Ectodermal cell (in vitro differentiated cells): Measurements from ENCODE around the gene ZNF18.
"Not testable (repeated sequence)": the region's sequence is repeated elsewhere in the genome, so short reads cannot be mapped to it uniquely, and the experiment has no call there.

Experiments used
- H3K27ac ChIP-seq: 2 replicates; pipeline ENCODE4 v1.7.0; 2013; ENCODE audit warnings: mild to moderate bottlenecking, low read depth, low read length; ENCODE audit not compliant: insufficient read depth, poor library complexity, severe bottlenecking
- H3K27me3 ChIP-seq: 2 replicates; pipeline ENCODE4 v1.7.0; 2013; ENCODE audit warnings: mild to moderate bottlenecking, low read length; ENCODE audit not compliant: insufficient read depth, control insufficient read depth, poor library complexity, severe bottlenecking
- H3K36me3 ChIP-seq: one replicate; pipeline ENCODE4 v1.7.0; 2013; ENCODE audit warnings: low read length; ENCODE audit not compliant: control insufficient read depth, insufficient read depth
- H3K4me1 ChIP-seq: one replicate; pipeline ENCODE4 v1.7.0; 2013; ENCODE audit warnings: low read length; ENCODE audit not compliant: control insufficient read depth, insufficient read depth
- H3K4me3 ChIP-seq: 2 replicates; pipeline ENCODE4 v1.7.0; 2013; ENCODE audit warnings: low read depth, low read length, control low read depth; ENCODE audit not compliant: insufficient read depth
- H3K9me3 ChIP-seq: 2 replicates; pipeline ENCODE4 v1.7.0; 2013; ENCODE audit warnings: mild to moderate bottlenecking, low read length, moderate library complexity; ENCODE audit not compliant: control insufficient read depth
- WGBS, 2 experiments: methylation state at CpG; one replicate each; pipeline ENCODE4 v1.1.7; 2013; ENCODE audit warnings: missing lambda C conversion rate in 2 of 2; 5-methylcytosine and 5-hydroxymethylcytosine counted together

ZNF18 gene

DNA sequence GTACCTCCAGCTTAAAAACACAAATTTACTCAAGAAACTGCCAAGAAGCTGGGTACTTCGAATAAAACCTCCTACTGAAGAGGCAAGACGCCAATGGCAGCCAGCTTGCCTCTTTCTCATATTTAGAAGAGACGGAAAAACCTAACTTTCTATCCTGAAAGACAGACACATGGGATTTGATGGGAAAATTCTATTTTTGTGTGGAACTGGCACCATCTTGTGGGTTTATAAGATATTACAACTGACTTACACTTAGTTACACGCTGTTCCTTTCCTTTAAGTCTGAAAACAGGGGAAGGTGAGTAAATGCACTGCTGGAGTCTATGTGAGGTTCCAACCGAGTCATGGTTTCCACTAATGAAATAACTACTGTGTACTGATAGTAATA, 10.3 kb downstream of the ZNF18 start:
- peaks cover 10% of the 10 kb centered on the region for H3K36me3 ChIP-seq
- WGBS, 2 experiments = 50 to 54% methylated on average over 3 to 5 of the region's 5 CpGs
- no peak overlapping the region for H3K4me3 ChIP-seq

DNA sequence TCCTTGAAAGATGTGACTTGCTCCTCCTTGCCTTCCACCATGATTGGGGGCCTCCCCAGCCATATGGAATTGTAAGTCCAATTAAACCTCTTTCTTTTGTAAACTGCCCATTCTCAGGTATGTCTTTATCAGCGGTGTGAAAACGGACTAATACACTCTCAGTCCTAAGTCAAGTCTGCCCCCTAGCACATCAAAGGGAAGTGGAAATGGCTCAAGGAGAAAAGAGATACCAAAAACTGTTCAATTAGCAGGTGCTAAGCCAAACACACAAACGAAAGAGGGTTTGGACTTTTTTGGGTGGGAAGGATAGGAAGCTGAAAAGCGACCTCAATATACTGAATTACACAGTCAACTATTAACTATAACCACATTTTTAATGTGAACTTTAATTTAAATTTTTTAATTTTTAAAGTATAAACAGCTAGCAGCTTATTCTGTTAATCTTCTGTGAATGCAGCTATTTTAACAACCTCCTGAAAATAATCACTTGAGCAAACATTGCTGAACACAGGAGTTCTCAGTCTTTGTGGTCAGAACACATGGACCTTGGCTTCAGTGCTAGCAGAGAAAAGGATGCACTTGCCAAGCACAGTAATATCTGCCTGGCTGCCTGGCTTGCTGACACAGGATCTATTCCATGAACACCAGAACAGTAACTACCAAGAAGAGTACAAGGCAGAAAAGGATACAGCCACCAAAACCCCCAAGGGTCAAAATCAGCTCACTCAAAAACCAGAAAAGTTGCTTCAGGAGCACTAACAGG, 10.9 kb downstream of the ZNF18 start:
- H3K9me3 ChIP-seq = no peaks in the 10 kb centered on the region
- no peaks in the 10 kb centered on the region for H3K27me3 ChIP-seq
- peaks cover 10% of the 10 kb centered on the region for H3K36me3 ChIP-seq
- H3K27ac ChIP-seq = no peak overlapping the region
- WGBS, 2 experiments = 86 to 92% methylated on average over 2 to 3 of the region's 4 CpGs
- H3K4me3 ChIP-seq = no peak overlapping the region
- no peaks in the 10 kb centered on the region for H3K4me1 ChIP-seq

More for the DNA sequence above, 10.3 kb downstream of the ZNF18 start:
- no peaks in the 10 kb centered on the region for H3K27me3 ChIP-seq
- H3K27ac ChIP-seq = no peak overlapping the region
- no peaks in the 10 kb centered on the region for H3K9me3 ChIP-seq
- no peaks in the 10 kb centered on the region for H3K4me1 ChIP-seq

DNA sequence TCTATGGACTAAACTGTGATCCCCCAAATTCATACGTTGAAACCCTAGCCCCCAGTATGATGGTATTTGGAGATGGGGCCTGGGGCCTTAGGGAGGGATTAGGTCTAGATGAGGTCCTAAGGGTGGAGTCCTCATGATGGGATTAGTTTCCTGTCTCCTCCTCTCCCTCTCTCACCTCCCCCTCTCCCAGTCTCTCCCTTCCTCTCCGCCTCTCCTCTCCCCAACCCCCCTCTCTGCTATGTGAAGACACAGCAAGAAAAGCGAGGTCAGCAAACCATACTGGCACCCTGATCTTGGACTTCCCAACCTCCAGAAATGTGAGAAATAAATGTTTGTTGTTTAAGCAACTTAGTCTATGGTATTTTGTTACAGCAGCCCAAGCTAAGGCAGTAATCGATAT, 15.4 kb downstream of the ZNF18 start:
- WGBS, 2 experiments = 85 to 89% methylated on average over 3 to 4 of the region's 4 CpGs
- H3K36me3 ChIP-seq = peaks cover 12% of the 10 kb centered on the region

DNA sequence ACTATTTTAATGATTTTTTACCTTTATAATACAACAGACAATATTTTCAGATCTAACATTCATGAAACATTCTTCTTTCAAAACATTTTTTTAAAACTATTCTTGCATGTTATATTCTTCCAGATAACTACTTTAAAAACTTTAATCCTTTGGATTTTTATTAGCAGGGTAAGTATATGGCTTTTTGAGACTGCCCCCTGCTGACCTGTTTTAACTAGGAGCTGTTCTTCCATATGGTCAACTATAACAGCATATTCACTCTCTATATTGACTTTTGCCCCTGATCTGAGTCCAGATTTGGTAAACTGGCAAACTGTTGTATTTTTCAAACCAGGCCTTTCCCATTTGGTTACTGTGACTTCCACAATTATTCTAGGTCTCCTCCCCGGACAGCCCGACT, 16.5 kb downstream of the ZNF18 start:
- no peak overlapping the region for H3K4me3 ChIP-seq
- peaks cover 12% of the 10 kb centered on the region for H3K36me3 ChIP-seq
- H3K9me3 ChIP-seq = no peaks in the 10 kb centered on the region
- H3K27ac ChIP-seq = no peak overlapping the region
- WGBS, 2 experiments = 95% methylated on average over 2 of the region's 2 CpGs
- H3K4me1 ChIP-seq = no peaks in the 10 kb centered on the region
- no peaks in the 10 kb centered on the region for H3K27me3 ChIP-seq

More for the DNA sequence above, 15.4 kb downstream of the ZNF18 start:
- Histone ChIP-seq H3K4me3 (no peak overlapping the region), H3K27ac (no peak overlapping the region), H3K9me3 (no peaks in the 10 kb centered on the region), H3K27me3 (no peaks in the 10 kb centered on the region), H3K4me1 (no peaks in the 10 kb centered on the region)

DNA sequence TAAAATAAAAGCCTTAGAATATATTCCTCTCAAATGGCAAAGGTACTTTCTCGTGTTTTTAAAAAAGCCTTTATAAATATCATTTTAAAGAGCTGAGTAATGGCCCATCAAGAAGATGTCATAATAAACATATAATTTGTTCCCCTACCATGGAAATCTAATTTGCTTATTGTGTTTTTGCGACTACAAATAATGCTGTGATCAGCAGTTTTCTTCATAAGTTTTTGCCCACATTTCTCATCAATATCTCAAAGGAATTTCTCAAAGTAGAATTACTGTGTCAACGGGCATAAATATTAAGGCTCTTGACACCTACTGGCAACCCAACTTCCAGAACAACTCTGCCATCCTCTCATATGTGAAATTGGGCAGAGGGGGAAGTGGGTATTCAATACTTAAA, 17.5 kb downstream of the ZNF18 start:
- H3K27ac ChIP-seq = no peak overlapping the region
- 88 to 98% methylated on average over 1 to 2 of the region's 3 CpGs for WGBS, 2 experiments
- no peak overlapping the region for H3K4me3 ChIP-seq
- H3K27me3 ChIP-seq = no peaks in the 10 kb centered on the region
- peaks cover 12% of the 10 kb centered on the region for H3K36me3 ChIP-seq
- no peaks in the 10 kb centered on the region for H3K9me3 ChIP-seq
- H3K4me1 ChIP-seq = no peaks in the 10 kb centered on the region

DNA sequence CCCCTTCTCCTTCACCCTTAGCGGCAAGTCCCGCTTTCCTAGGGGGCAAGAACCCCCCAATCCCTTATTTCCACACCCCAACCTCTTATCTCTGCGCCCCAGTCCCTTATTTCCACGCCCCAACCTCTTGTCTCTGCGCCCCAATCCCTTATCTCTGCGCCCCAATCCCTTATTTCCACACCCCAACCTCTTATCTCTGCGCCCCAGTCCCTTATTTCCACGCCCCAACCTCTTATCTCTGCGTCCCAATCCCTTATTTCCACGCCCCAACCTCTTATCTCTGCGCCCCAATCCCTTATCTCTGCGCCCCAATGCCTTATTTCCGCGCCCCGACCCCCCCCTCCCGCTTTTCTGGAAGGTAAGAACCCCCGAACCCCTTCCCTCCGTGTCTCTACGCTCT, 24.5 kb downstream of the ZNF18 start:
- H3K36me3 ChIP-seq, H3K4me1 ChIP-seq, H3K27me3 ChIP-seq, H3K27ac ChIP-seq, H3K4me3 ChIP-seq, H3K9me3 ChIP-seq: not testable (repeated sequence)
- 90 to 91% methylated on average over 19 of the region's 19 CpGs for WGBS, 2 experiments

DNA sequence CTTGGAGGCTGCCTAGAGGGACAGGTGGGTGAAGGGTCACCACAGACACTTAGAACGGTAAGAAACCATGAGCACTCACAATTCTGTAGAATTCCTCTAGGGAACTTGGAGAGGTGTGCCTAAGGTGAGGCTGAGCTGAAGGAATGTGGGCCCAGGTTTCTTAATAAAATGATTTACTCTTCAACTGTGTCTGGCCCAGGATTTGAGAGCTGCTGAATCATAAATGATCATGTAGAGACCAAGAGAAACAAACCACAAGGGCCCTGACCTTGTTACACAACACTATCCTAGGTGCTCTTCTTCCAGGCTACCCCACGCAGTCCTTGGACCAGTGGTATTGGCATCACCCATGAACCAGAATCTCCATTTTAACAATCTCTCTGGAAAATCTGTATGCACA, 27.7 kb downstream of the ZNF18 start:
- H3K36me3 ChIP-seq = no peaks in the 10 kb centered on the region
- no peak overlapping the region for H3K27ac ChIP-seq
- peaks cover 4% of the 10 kb centered on the region for H3K9me3 ChIP-seq
- H3K27me3 ChIP-seq = no peaks in the 10 kb centered on the region
- no peaks in the 10 kb centered on the region for H3K4me1 ChIP-seq
- 92 to 95% methylated on average over 2 of the region's 2 CpGs for WGBS, 2 experiments
- no peak overlapping the region for H3K4me3 ChIP-seq

DNA sequence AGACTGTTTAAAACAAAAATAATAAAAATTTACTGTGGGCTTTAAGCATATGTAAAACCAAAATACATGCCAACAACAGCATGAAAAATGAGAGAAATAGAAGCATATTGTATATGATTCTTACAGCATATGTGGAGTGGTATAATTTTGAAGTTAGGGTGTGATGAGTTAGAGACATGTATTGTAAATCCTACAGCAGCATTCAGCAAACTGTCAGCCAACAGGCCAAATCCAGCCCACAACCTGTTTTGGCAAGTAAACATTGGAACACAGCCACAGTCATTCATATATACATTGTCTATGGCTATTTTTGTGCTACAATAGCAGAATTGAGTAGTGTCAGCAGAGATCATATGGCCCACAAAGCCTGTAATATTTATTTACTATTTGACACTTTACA, 42.3 kb downstream of the ZNF18 start:
- no peaks in the 10 kb centered on the region for H3K9me3 ChIP-seq
- H3K4me1 ChIP-seq = no peaks in the 10 kb centered on the region
- H3K4me3 ChIP-seq = no peak overlapping the region

DNA sequence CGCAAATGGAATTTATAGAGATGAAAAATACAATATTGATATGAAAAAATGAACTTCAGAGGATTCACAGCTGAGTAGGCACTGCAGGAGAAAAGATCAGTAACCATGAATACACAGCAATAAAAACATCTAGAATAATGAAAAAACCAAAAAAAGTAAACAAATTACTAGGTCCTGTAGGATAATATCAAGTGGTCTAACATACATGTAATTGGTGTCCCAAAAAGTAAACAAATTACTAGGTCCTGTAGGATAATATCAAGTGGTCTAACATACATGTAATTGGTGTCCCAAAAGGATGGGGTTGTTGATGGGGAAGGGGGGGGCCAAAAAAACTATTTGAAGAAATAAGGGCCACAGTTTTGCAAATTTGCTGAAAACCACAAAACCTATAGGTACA, 43.4 kb downstream of the ZNF18 start:
- Histone ChIP-seq H3K27me3 (no peaks in the 10 kb centered on the region), H3K4me3 (no peak overlapping the region), H3K36me3 (no peaks in the 10 kb centered on the region), H3K9me3 (no peaks in the 10 kb centered on the region), H3K27ac (no peak overlapping the region), H3K4me1 (no peaks in the 10 kb centered on the region)
- 100% methylated on average over 1 of the region's 1 CpG; no CpG with 5 or more reads in 1 of the 2 experiments for WGBS, 2 experiments

More for the DNA sequence above, 42.3 kb downstream of the ZNF18 start:
- H3K36me3 ChIP-seq = no peaks in the 10 kb centered on the region
- no peaks in the 10 kb centered on the region for H3K27me3 ChIP-seq
- no peak overlapping the region for H3K27ac ChIP-seq

DNA sequence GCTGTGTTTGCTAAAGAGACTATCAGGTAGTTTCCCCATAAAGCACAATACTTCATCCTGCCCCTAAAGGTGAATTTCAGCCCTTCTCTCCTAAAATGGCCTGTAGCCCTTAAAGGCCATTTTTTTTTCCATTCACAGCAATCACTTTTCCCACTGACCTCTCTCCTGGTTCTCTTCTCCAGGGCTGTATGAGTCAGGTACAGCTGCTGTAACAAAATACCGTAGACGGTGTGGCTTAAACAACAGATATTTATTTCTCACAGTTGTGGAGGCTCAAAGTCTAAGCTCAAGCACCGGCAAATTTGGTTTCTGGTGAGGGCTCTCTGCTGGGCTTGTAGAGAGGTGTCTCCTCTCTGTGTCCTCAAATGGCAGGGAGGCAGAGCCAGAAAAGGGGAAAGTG, 44.7 kb downstream of the ZNF18 start:
- Histone ChIP-seq H3K4me1 (no peaks in the 10 kb centered on the region), H3K27me3 (no peaks in the 10 kb centered on the region), H3K27ac (no peak overlapping the region), H3K4me3 (no peak overlapping the region), H3K9me3 (no peaks in the 10 kb centered on the region), H3K36me3 (no peaks in the 10 kb centered on the region)
- WGBS, 2 experiments = 94 to 97% methylated on average over 3 of the region's 3 CpGs
